ENCODE data around the gene GLI1. TPM values are rescaled to one million over a fixed set of nuclear protein-coding genes. Genes with fewer than 3 reads are reported as not detected.
"Not testable (repeated sequence)": the region's sequence is repeated elsewhere in the genome, so short reads cannot be mapped to it uniquely, and the experiment has no call there.

Gene GLI1
- total and polyA plus RNA-seq, 5 donors: 0.59 to 3.1 (median 2.2) TPM

- DNase-seq; H3K27ac ChIP-seq (ENCODE audit: low read length); intact Hi-C loops (cut with DNase I); H3K27me3 ChIP-seq (ENCODE audit: control insufficient read depth, insufficient read depth); H3K9me3 ChIP-seq (ENCODE audit: control insufficient read depth, low read length); ATAC-seq; H3K4me3 ChIP-seq (ENCODE audit: low read length); H3K4me1 ChIP-seq (ENCODE audit: control insufficient read depth, insufficient read depth, low read length): not testable (repeated sequence)
- 96% methylated on average over 22 of the region's 22 CpGs for WGBS
These were observed 42.9 kb downstream of the GLI1 start for GRCh38 chr12:57502311-57502969.

DNA sequence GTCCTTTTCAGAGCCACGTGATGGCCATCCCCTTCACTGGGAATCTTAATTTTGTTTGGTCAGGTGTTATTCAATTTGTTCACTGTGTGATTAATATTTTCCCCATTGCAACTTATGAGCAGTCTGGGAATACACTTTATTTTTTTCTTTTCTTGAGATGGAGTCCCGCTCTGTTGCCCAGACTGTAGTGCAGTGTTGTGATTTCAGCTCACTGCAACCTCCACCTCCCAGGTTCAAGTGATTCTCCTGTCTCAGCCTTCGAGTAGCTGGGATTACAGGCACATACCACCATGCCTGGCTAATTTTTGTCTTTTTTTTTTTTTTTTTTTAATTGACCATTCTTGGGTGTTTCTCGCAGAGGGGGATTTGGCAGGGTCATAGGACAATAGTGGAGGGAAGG, 47.0 kb downstream of the GLI1 start:
- WGBS: 95% methylated on average over 4 of the region's 4 CpGs
- H3K4me1 ChIP-seq (ENCODE audit: control insufficient read depth, insufficient read depth, low read length); H3K27ac ChIP-seq (ENCODE audit: low read length); H3K9me3 ChIP-seq (ENCODE audit: control insufficient read depth, low read length); H3K4me3 ChIP-seq (ENCODE audit: low read length); DNase-seq; H3K27me3 ChIP-seq (ENCODE audit: control insufficient read depth, insufficient read depth); ATAC-seq; intact Hi-C loops (cut with DNase I): not testable (repeated sequence)

DNA sequence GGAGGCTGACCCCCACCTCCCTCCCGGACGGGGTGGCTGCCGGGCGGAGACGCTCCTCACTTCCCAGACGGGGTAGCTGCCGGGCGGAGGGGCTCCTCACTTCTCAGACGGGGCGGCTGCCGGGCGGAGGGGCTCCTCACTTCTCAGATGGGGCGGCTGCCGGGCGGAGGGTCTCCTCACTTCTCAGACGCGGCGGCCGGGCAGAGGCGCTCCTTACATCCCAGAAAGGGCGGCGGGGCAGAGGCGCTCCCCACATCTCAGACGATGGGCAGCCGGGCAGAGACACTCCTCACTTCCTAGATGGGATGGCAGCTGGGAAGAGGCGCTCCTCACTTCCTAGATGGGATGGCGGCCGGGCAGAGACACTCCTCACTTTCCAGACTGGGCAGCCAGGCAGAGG, 48.2 kb downstream of the GLI1 start:
- H3K4me3 ChIP-seq (ENCODE audit: low read length); intact Hi-C loops (cut with DNase I); H3K4me1 ChIP-seq (ENCODE audit: control insufficient read depth, insufficient read depth, low read length); H3K9me3 ChIP-seq (ENCODE audit: control insufficient read depth, low read length); H3K27me3 ChIP-seq (ENCODE audit: control insufficient read depth, insufficient read depth); ATAC-seq; DNase-seq; H3K27ac ChIP-seq (ENCODE audit: low read length): not testable (repeated sequence)
- 97% methylated on average over 19 of the region's 28 CpGs for WGBS

GRCh38 chr12:57511161-57511560, 51.6 kb downstream of the GLI1 start:
- Histone ChIP-seq H3K4me1 (ENCODE audit: control insufficient read depth, insufficient read depth, low read length) (no peaks in the 10 kb centered on the region), H3K9me3 (ENCODE audit: control insufficient read depth, low read length) (no peaks in the 10 kb centered on the region), H3K4me3 (ENCODE audit: low read length) (no peak overlapping the region), H3K27ac (ENCODE audit: low read length) (no peak overlapping the region), H3K27me3 (ENCODE audit: control insufficient read depth, insufficient read depth) (no peaks in the 10 kb centered on the region)
- DNase-seq (no peak), ATAC-seq (no peak)
- WGBS: 97% methylated on average over 4 of the region's 4 CpGs
- intact Hi-C loops (cut with DNase I): no loop called here

GRCh38 chr12:57511588-57512325, 52.2 kb downstream of the GLI1 start:
- Histone ChIP-seq H3K4me1 (ENCODE audit: control insufficient read depth, insufficient read depth, low read length) (no peaks in the 10 kb centered on the region), H3K27ac (ENCODE audit: low read length) (no peak overlapping the region), H3K4me3 (ENCODE audit: low read length) (no peak overlapping the region), H3K9me3 (ENCODE audit: control insufficient read depth, low read length) (no peaks in the 10 kb centered on the region), H3K27me3 (ENCODE audit: control insufficient read depth, insufficient read depth) (no peaks in the 10 kb centered on the region)
- intact Hi-C loops (cut with DNase I): no loop called here
- ATAC-seq (peak in 1 of 2 donors; percentile 7), DNase-seq (no peak)
- WGBS: 96% methylated on average over 7 of the region's 7 CpGs

- no peaks in the 10 kb centered on the region for H3K9me3 ChIP-seq (ENCODE audit: control insufficient read depth, low read length)
- 80% methylated on average over 6 of the region's 6 CpGs for WGBS
- no peaks in the 10 kb centered on the region for H3K27me3 ChIP-seq (ENCODE audit: control insufficient read depth, insufficient read depth)
- no peaks in the 10 kb centered on the region for H3K4me1 ChIP-seq (ENCODE audit: control insufficient read depth, insufficient read depth, low read length)
- H3K4me3 ChIP-seq (ENCODE audit: low read length): no peak overlapping the region
- DNase-seq (peak in 1 of 3 donors; percentile 32), ATAC-seq (no peak)
- intact Hi-C loops (cut with DNase I): no loop called here
- H3K27ac ChIP-seq (ENCODE audit: low read length): no peak overlapping the region
These were observed 53.1 kb downstream of the GLI1 start for GRCh38 chr12:57512665-57513064.

DNA sequence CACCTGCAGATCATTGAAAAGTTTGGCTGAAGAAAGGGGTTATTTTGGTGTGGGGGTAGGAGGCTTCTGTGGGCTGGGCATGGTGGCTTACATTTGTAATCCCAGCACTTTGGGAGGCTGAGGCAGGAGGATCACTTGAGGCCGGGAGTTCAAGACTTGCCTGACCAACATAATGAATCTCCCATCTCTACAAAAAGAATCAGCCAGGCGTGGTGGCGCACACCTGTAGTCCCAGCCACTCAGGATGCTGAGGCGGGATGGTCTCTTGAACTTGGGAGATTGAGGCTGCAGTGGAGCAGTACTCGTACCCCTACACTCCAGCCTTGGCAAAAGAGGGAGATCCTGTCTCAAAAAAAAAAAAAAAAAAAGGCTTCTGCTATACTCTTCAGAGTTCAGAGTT, 53.7 kb downstream of the GLI1 start:
- intact Hi-C loops (cut with DNase I): no loop called here
- WGBS: 97% methylated on average over 5 of the region's 5 CpGs

DNA sequence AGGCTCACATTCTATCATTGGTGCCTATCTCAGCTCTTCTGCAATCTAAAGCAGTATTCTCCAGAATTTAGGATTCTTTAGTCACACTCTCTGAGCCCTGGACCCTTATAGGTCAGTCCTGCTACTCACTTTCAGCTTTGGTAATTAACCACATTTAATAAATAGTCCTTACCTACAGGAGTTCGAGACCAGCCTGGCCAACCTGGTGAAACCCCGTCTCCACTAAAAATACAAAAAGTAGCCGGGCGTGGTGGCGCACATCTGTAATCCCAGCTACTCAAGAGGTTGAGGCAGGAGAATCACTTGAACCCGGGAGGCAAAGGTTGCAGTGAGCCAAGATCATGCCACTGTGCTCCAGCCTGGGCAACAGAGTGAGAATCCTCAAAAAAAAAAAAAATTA, 54.1 kb downstream of the GLI1 start:
- H3K4me1 ChIP-seq (ENCODE audit: control insufficient read depth, insufficient read depth, low read length); H3K9me3 ChIP-seq (ENCODE audit: control insufficient read depth, low read length); DNase-seq; H3K27ac ChIP-seq (ENCODE audit: low read length); H3K4me3 ChIP-seq (ENCODE audit: low read length); ATAC-seq; intact Hi-C loops (cut with DNase I); H3K27me3 ChIP-seq (ENCODE audit: control insufficient read depth, insufficient read depth): not testable (repeated sequence)
- WGBS: 94% methylated on average over 6 of the region's 6 CpGs

More for the DNA sequence above, 53.7 kb downstream of the GLI1 start:
- no peaks in the 10 kb centered on the region for H3K27me3 ChIP-seq (ENCODE audit: control insufficient read depth, insufficient read depth)
- H3K27ac ChIP-seq (ENCODE audit: low read length): no peak overlapping the region
- no peaks in the 10 kb centered on the region for H3K9me3 ChIP-seq (ENCODE audit: control insufficient read depth, low read length)
- DNase-seq (no peak), ATAC-seq (no peak)
- H3K4me1 ChIP-seq (ENCODE audit: control insufficient read depth, insufficient read depth, low read length): peaks cover 2% of the 10 kb centered on the region
- no peak overlapping the region for H3K4me3 ChIP-seq (ENCODE audit: low read length)

DNA sequence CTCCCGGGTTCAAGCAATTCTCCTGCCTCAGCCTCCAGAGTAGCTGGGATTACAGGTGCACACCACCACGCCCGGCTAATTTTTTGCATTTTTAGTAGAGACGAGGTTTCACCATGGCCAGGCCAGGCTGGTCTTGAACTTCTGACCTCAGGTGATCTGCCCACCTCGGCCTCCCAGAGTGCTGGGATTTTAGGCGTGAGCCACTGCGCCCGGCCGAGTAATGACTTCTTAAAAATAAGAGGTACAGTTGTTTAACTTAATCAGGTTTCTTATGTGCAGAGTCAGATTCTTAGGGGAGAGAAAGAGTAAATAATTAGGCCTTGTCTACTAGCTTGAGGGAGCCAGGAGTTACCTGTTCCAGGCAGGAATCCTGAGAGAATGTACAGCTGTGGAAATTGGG, 54.7 kb downstream of the GLI1 start:
- WGBS: 92% methylated on average over 9 of the region's 9 CpGs
- H3K4me1 ChIP-seq (ENCODE audit: control insufficient read depth, insufficient read depth, low read length); H3K27ac ChIP-seq (ENCODE audit: low read length); intact Hi-C loops (cut with DNase I); H3K9me3 ChIP-seq (ENCODE audit: control insufficient read depth, low read length); H3K27me3 ChIP-seq (ENCODE audit: control insufficient read depth, insufficient read depth); H3K4me3 ChIP-seq (ENCODE audit: low read length); ATAC-seq: not testable (repeated sequence)
- peak in 1 of 3 donors; percentile 17 for DNase-seq

- no peaks in the 10 kb centered on the region for H3K9me3 ChIP-seq (ENCODE audit: control insufficient read depth, low read length)
- no peaks in the 10 kb centered on the region for H3K27me3 ChIP-seq (ENCODE audit: control insufficient read depth, insufficient read depth)
- intact Hi-C loops (cut with DNase I): no loop called here
- H3K27ac ChIP-seq (ENCODE audit: low read length): no peak overlapping the region
- H3K4me1 ChIP-seq (ENCODE audit: control insufficient read depth, insufficient read depth, low read length): peaks cover 2% of the 10 kb centered on the region
- peak in 1 of 3 donors; percentile 14 for DNase-seq
- H3K4me3 ChIP-seq (ENCODE audit: low read length): no peak overlapping the region
- 85% methylated on average over 9 of the region's 9 CpGs for WGBS
- no peak for ATAC-seq
These were observed 55.3 kb downstream of the GLI1 start for GRCh38 chr12:57514720-57515407.

DNA sequence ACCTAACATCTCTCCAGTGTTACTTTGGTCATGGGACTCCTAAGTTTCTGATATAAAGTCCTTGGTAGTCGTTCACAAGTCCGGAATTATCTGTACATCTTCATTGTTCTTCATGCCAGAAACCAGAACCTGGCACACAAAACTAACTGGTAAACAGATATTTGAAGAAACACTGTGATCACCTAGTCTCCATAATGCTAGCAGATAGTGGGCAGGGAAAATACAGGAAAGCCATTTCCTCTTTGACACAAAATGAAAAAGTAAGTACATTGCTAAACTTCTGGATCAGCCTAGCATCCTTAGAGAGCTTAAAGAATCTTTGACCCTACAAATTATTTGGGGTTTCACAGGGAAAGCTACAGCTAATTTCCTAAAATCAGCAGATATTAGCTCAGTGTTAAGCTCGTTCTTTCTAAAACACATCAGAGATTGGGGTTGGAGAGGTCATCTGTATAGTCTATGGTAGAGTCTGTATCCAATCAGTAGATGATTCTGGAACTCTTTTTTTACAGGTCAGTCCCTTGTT, 55.9 kb downstream of the GLI1 start:
- intact Hi-C loops (cut with DNase I): no loop called here
- no peak for ATAC-seq
- 55% methylated on average over 3 of the region's 3 CpGs for WGBS

More for the DNA sequence above, 55.9 kb downstream of the GLI1 start:
- Histone ChIP-seq H3K4me1 (ENCODE audit: control insufficient read depth, insufficient read depth, low read length) (peaks cover 2% of the 10 kb centered on the region), H3K27ac (ENCODE audit: low read length) (no peak overlapping the region), H3K27me3 (ENCODE audit: control insufficient read depth, insufficient read depth) (no peaks in the 10 kb centered on the region), H3K4me3 (ENCODE audit: low read length) (no peak overlapping the region), H3K9me3 (ENCODE audit: control insufficient read depth, low read length) (no peaks in the 10 kb centered on the region)
- no peak for DNase-seq
